Measurements from ENCODE around the gene PHF20.
A peak's percentile ranks its signal among the peaks of the same experiment; 100 is the strongest.
"Not testable (repeated sequence)": the region's sequence is repeated elsewhere in the genome, so short reads cannot be mapped to it uniquely, and the experiment has no call there.

PHF20 gene

DNA sequence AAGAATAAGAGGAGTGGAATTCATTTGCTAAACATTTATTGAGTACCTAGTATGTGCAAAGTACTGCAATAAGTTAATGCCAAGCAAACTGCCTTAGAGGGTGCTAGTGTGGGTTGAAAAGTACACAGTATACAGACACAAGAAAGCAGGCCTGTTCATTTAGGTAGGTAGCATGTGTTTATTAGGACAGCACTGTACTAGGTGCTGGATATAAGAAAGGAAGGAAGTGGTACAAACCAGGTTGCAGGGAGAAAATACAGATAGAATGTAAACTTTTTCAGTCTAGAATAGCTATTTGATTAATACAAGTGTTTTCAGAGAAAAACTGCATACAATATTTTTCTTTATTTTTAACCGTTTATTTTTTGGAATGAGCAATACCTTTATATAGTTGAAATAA, 68.1 kb downstream of the PHF20 start:
- DNase-seq (ENCODE audit: low read depth), result no peak

GRCh38 chr20:35840421-35840820, 68.6 kb downstream of the PHF20 start:
- no peak for DNase-seq (ENCODE audit: low read depth)

DNA sequence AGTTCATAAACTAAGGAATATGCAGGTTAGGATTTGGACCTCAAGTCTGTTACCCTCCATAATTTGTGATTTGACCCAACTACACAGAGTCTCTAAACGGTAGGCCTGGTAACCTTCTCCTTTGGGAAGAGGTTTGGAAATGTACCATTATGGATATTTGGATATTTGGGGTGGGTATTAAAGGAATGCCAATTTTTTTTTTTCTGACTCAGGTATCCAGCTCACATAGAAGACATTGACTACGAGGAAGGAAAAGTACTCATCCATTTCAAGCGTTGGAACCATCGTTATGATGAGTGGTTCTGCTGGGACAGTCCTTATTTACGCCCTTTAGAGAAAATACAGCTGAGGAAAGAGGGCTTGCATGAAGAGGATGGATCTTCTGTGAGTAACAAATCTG, 70.5 kb downstream of the PHF20 start:
- DNase-seq (ENCODE audit: low read depth), result no peak

- not testable (repeated sequence) for DNase-seq (ENCODE audit: low read depth)
Measured at GRCh38 chr20:35843894-35844293, 72.1 kb downstream of the PHF20 start.

- no peak for DNase-seq (ENCODE audit: low read depth)
Measured at GRCh38 chr20:35845561-35845960, 73.7 kb downstream of the PHF20 start.

- DNase-seq (ENCODE audit: low read depth), result no peak
Measured at GRCh38 chr20:35849706-35850105, 77.9 kb downstream of the PHF20 start.

DNA sequence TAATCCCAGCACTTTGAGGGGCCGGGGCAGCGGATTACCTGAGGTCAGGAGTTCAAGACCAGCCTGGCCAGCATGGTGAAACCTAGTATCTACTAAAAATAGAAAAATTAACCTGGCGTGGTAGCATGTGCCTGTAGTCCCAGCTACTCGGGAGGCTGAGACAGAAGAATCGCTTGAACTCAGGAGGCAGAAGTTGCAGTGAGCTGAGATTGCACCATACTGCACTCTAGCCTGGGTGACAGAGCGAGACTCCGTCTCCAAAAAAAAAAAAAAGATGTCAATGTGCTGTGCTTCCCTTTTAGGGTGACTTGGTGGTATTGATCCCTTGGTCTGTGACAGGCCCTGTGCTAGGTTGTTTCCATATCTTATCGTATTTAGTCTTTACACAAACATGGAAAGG, 79.8 kb downstream of the PHF20 start:
- DNase-seq (ENCODE audit: low read depth), result not testable (repeated sequence)

GRCh38 chr20:35854713-35855348, 83.0 kb downstream of the PHF20 start:
- DNase-seq (ENCODE audit: low read depth), result no peak

GRCh38 chr20:35855641-35856040, 83.8 kb downstream of the PHF20 start:
- not testable (repeated sequence) for DNase-seq (ENCODE audit: low read depth)

GRCh38 chr20:35856866-35857265, 85.1 kb downstream of the PHF20 start:
- DNase-seq (ENCODE audit: low read depth), result no peak

- DNase-seq (ENCODE audit: low read depth), result no peak
Measured at GRCh38 chr20:35866418-35867202, 94.8 kb downstream of the PHF20 start.

DNA sequence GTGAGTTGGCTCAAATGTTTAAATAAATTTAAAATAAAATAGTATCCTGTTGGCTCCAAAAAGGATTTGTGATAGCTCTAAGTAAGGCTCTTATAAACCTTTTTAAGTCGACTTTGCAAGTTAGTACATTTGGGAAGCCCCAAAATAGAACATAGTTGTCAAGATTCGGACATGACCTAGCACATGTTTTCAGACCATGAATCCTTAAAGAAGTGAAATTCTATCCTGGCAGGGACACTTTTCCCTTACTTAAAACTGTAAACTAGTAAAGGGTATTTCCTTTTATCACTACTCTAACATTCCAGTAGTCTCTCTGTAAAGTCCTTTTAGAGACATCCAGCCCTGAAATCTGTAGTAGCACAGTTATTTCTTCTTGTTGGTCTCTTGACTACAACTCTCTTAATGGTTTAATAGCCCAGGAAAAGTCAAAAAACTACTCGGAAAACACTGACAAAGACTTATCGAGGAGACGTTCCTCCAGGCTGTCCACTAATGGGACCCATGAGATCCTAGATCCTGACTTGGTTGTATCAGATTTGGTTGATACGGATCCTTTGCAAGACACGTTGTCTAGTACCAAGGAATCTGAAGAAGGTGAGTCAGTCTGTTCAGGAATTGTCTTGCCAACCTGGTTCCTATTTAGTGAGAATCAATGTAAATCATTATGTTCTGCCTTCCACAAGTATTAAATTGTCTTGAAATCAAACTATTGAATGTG, 98.9 kb downstream of the PHF20 start:
- DNase-seq (ENCODE audit: low read depth), result no peak

DNA sequence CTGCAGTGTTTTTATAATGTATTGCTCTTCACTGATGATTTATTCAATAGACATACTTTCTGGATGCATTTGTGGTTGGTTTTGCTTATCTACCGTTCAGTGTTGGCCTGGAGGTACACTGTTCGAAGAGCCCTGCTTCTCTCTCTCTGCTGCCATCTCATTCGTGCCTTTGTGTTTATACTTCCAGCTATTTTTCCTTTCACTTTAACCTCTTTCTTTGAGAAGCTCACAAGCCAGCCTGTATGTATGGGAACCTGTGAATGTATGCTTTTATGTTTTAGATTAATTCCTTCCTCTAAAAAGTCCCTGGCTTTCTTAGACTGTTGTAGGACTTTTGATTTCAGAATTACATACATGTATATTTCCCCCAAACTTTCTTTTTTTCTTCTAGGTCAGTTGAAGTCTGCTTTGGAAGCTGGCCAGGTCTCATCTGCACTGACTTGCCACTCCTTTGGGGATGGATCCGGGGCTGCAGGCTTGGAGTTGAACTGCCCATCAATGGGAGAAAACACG, 99.5 kb downstream of the PHF20 start:
- no peak for DNase-seq (ENCODE audit: low read depth)

DNA sequence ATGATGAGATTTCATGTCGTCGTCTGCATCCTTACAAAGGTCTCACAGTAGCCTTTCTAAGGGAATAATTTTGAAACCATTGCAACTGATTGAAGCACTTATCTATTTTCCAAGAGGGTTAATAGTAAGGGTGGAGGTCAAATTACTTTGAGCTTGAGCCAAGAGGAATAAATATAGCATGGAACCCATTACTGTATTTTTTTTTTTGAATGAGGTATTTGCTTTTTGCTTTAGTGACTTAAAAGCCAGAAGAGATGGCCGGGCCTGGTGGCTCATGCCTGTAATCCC, 104.2 kb downstream of the PHF20 start:
- no peak for DNase-seq (ENCODE audit: low read depth)

- no peak for DNase-seq (ENCODE audit: low read depth)
Measured at GRCh38 chr20:35877611-35878010, 105.8 kb downstream of the PHF20 start.

DNA sequence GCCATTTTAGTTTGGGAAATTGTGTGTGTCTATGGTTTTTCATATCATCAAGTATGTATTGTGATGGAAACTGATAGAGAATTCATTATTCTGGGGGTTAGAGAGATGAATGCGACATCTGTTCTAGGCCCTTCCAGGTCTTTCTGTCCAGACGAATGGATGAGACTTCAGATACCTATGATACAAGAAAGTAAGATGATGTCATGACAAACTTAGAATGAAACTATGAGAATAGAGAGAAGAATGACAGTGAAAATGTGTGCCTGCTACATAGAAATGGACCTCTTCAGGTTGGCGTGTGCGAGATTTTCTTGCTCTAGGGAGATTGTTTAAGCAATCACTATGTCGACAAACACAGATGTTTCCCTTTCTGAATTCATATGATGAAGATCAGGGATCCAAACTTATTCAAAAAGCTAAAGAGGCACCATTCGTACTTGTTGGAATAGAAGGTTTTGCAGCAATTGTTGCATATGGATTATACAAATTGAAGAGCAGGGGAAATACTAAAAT, 106.4 kb downstream of the PHF20 start:
- DNase-seq (ENCODE audit: low read depth), result no peak

- no peak for DNase-seq (ENCODE audit: low read depth)
Measured at GRCh38 chr20:35881676-35882075, 109.9 kb downstream of the PHF20 start.

- not testable (repeated sequence) for DNase-seq (ENCODE audit: low read depth)
Measured at GRCh38 chr20:35882427-35883161, 110.8 kb downstream of the PHF20 start.

DNA sequence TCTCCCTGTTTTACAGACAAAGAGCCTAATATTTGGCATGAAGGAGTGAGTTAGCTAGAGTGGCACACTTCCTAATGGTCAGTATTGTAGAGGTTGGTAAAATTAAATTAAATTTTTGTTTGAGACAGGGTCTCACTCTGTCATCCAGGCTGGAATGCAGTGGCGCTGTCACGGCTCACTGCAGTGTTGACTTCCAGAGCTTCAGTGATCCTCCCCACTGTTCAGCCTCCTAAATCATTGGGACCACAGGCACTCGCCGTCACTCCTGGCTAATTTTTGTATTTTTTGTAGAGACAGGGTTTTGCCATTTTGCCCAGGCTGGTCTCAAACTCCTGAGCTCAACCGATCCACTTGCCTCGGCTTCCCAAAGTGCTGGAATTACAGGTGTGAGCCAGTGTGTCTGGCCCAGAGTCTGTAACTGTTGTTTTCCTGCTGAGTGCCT, 111.5 kb downstream of the PHF20 start:
- DNase-seq (ENCODE audit: low read depth), result no peak

- DNase-seq (ENCODE audit: low read depth), result peak; percentile 100
Measured at GRCh38 chr20:35883778-35884540, 112.1 kb downstream of the PHF20 start.

- no peak for DNase-seq (ENCODE audit: low read depth)
Measured at GRCh38 chr20:35884541-35884865, 112.7 kb downstream of the PHF20 start.
